IMR-90 (cell line): ENCODE data around the gene EPGN. TPM values are rescaled to one million over a fixed set of nuclear protein-coding genes. Genes with fewer than 3 reads are reported as not detected.

Experiments
- ATAC-seq: fragments of 200-7000 bp; cut with Tn5 transposase; 2 replicates; pipeline ENCODE4 v1.9.1; 2020; ENCODE audit warnings: low read depth, mild to moderate bottlenecking, moderate library complexity
- BruUV-seq: library from RNA; stranded (reverse); fragments of 400-500 nt; replicated peaks from 2 replicates; lab custom pipeline; 2021; lab: Mats Ljungman, UMichigan
- CTCF ChIA-PET: fragments of 300-600 bp; formaldehyde crosslinking; extraction: SDS; loops from one replicate; lab custom pipeline; 2021; ENCODE audit warnings: antibody characterized with exemption; lab: Yijun Ruan, JAX
- POLR2A ChIA-PET: fragments of 300-600 bp; sonication (Branson Sonifier 250); formaldehyde crosslinking; loops from one replicate; lab custom pipeline; 2022; ENCODE audit warnings: antibody characterized with exemption; ENCODE audit not compliant: unreplicated experiment; lab: Charles Lee
- DNase-seq: peaks from one replicate; pipeline ENCODE4 v3.0.0; 2013
- H2AFZ ChIP-seq: replicated peaks from 2 replicates; pipeline ENCODE3; 2013; ENCODE audit warnings: low read length, mild to moderate bottlenecking; ENCODE audit not compliant: poor library complexity
- H2AK5ac ChIP-seq: 2 replicates; pipeline ENCODE4 v1.6.1; 2013; ENCODE audit warnings: low read depth, low read length, inconsistent platforms
- H2AK9ac ChIP-seq: replicated peaks from 2 replicates; pipeline ENCODE3; 2013; ENCODE audit warnings: mild to moderate bottlenecking, low read depth, low read length, moderate library complexity; ENCODE audit not compliant: poor library complexity
- H2BK120ac ChIP-seq: 2 replicates; pipeline ENCODE4 v1.6.1; 2013; ENCODE audit warnings: low read depth, low read length, inconsistent platforms
- H2BK15ac ChIP-seq: 3 replicates; pipeline ENCODE4 v1.6.1; 2013; ENCODE audit warnings: low read depth, low read length, inconsistent platforms
- H2BK20ac ChIP-seq: 2 replicates; pipeline ENCODE4 v1.6.1; 2013; ENCODE audit warnings: low read depth, mild to moderate bottlenecking, inconsistent platforms, low read length, moderate library complexity
- H2BK5ac ChIP-seq: 2 replicates; pipeline ENCODE4 v1.6.1; 2013; ENCODE audit warnings: mild to moderate bottlenecking, low read depth, low read length, inconsistent platforms; ENCODE audit not compliant: poor library complexity, severe bottlenecking
- H3K14ac ChIP-seq: replicated peaks from 2 replicates; pipeline ENCODE4 v1.6.1; 2013; ENCODE audit warnings: low read depth, low read length, inconsistent platforms
- H3K18ac ChIP-seq: 2 replicates; pipeline ENCODE4 v1.6.1; 2013; ENCODE audit warnings: low read depth, low read length, control low read depth
- H3K23ac ChIP-seq: 2 replicates; pipeline ENCODE4 v1.6.1; 2013; ENCODE audit warnings: low read depth, low read length, inconsistent platforms
- H3K27ac ChIP-seq: 2 replicates; pipeline ENCODE4 v1.5.1; 2013; ENCODE audit warnings: mild to moderate bottlenecking, control low read depth, low read length; ENCODE audit not compliant: insufficient read depth
- H3K27me3 ChIP-seq: 2 replicates; pipeline ENCODE4 v1.6.1; 2013; ENCODE audit warnings: low read length; ENCODE audit not compliant: control insufficient read depth, insufficient read depth
- H3K36me3 ChIP-seq: 2 replicates; pipeline ENCODE4 v1.6.1; 2013; ENCODE audit warnings: low read length, mixed read lengths; ENCODE audit not compliant: control insufficient read depth, insufficient read depth
- H3K4ac ChIP-seq: 2 replicates; pipeline ENCODE4 v1.6.1; 2013; ENCODE audit warnings: low read depth, low read length, inconsistent platforms
- H3K4me1 ChIP-seq: 2 replicates; pipeline ENCODE4 v1.6.1; 2013; ENCODE audit warnings: low read length, mixed read lengths; ENCODE audit not compliant: control insufficient read depth, insufficient read depth
- H3K4me2 ChIP-seq: 2 replicates; pipeline ENCODE4 v1.6.1; 2013; ENCODE audit warnings: low read depth, mild to moderate bottlenecking, control low read depth, low read length, moderate library complexity
- H3K4me3 ChIP-seq: 2 replicates; pipeline ENCODE4 v1.5.1; 2013; ENCODE audit warnings: low read depth, mild to moderate bottlenecking, control low read depth, low read length, moderate library complexity; ENCODE audit not compliant: insufficient read depth
- H3K56ac ChIP-seq: 2 replicates; pipeline ENCODE4 v1.6.1; 2013; ENCODE audit warnings: low read length, inconsistent platforms; ENCODE audit not compliant: insufficient read depth; ENCODE audit errors: extremely low read depth
- H3K79me1 ChIP-seq, 2 experiments: 2 replicates each; pipeline ENCODE4 v1.6.1; 2013; ENCODE audit warnings: low read length in 2 of 2, inconsistent platforms in 1 of 2, low read depth in 1 of 2
- H3K9ac ChIP-seq: 2 replicates; pipeline ENCODE4 v1.6.1; 2013; ENCODE audit warnings: low read depth, low read length, control low read depth
- H3K9me1 ChIP-seq: 2 replicates; pipeline ENCODE4 v1.6.1; 2013; ENCODE audit warnings: low read length, inconsistent platforms; ENCODE audit not compliant: insufficient read depth
- H3K9me3 ChIP-seq: 2 replicates; pipeline ENCODE4 v1.6.1; 2013; ENCODE audit warnings: low read length; ENCODE audit not compliant: control insufficient read depth, insufficient read depth
- H4K20me1 ChIP-seq: 2 replicates; pipeline ENCODE4 v1.6.1; 2013; ENCODE audit warnings: low read length, inconsistent platforms; ENCODE audit not compliant: insufficient read depth
- H4K5ac ChIP-seq: 2 replicates; pipeline ENCODE4 v1.6.1; 2013; ENCODE audit warnings: mild to moderate bottlenecking, low read depth, low read length, control low read depth
- H4K8ac ChIP-seq, 2 experiments: 2 replicates each; pipeline ENCODE4 v1.6.1; 2013; ENCODE audit warnings: low read depth in 2 of 2, low read length in 2 of 2, control low read depth in 1 of 2, inconsistent platforms in 1 of 2
- H4K91ac ChIP-seq: 2 replicates; pipeline ENCODE4 v1.6.1; 2013; ENCODE audit warnings: low read depth, low read length, inconsistent platforms; ENCODE audit not compliant: insufficient read depth
- CHD1 ChIP-seq: IDR thresholded peaks from 2 replicates; pipeline ENCODE4 v1.6.1; 2012; ENCODE audit warnings: low read depth, low read length, improper control_type of control experiment
- RAD21 ChIP-seq: IDR thresholded peaks from 2 replicates; pipeline ENCODE4 v1.6.1; 2012; ENCODE audit warnings: low read length, improper control_type of control experiment
- RCOR1 ChIP-seq: IDR thresholded peaks from 2 replicates; pipeline ENCODE4 v1.6.1; 2012; ENCODE audit warnings: mild to moderate bottlenecking, low read length, improper control_type of control experiment; ENCODE audit not compliant: insufficient replicate concordance
- SMC3 ChIP-seq: fragments of 150-350 bp; IDR thresholded peaks from 2 replicates; pipeline ENCODE4 v1.6.1; 2016; ENCODE audit warnings: low read depth, mild to moderate bottlenecking, antibody characterized with exemption, low read length, moderate library complexity
- WGBS, 2 experiments: methylation state at CpG; one replicate each; pipeline versions ENCODE4 v1.1.5 to v1.1.7; 2013; ENCODE audit warnings: missing lambda C conversion rate in 2 of 2; ENCODE audit not compliant: insufficient read length in 1 of 2; ENCODE audit errors: extremely low coverage in 2 of 2; 5-methylcytosine and 5-hydroxymethylcytosine counted together
- dilution Hi-C: fragments of 300-500 bp; cut with HindIII; formaldehyde crosslinking; loops from one replicate; pipeline ENCODE4 v1.14.3; 2018; ENCODE audit warnings: low sequenced_read_pairs; ENCODE audit not compliant: unreplicated experiment
- in situ Hi-C: fragments of 300-500 bp; cut with MboI; formaldehyde crosslinking; loops from 3 replicates; pipeline ENCODE4 v1.14.3; 2019; ENCODE audit warnings: low sequenced_read_pairs, inconsistent platforms, mixed read lengths
- intact Hi-C: fragments of 100-400 bp; cut with micrococcal nuclease; formaldehyde crosslinking; loops from 2 replicates; pipeline ENCODE4 v1.10.0; 2022
- polyA plus RNA-seq, 3 experiments: library from polyadenylated mRNA; depleted of rRNA; stranded (reverse); fragments of >200 nt; gene quantifications; 2 replicates each; pipeline ENCODE4 v1.2.3, GENCODE V29; 2012; ENCODE audit warnings: low replicate concordance in 1 of 3
- total RNA-seq: library from RNA; depleted of rRNA; stranded (reverse); fragments of >200 nt; gene quantifications from 2 replicates; pipeline ENCODE4 v1.2.3, GENCODE V29; 2012; rRNA removed

The EPGN gene
- total and polyA plus RNA-seq, 2 of the 4 experiments (the other 2 are of a cell fraction): 0.18 TPM; not detected in 1

DNA sequence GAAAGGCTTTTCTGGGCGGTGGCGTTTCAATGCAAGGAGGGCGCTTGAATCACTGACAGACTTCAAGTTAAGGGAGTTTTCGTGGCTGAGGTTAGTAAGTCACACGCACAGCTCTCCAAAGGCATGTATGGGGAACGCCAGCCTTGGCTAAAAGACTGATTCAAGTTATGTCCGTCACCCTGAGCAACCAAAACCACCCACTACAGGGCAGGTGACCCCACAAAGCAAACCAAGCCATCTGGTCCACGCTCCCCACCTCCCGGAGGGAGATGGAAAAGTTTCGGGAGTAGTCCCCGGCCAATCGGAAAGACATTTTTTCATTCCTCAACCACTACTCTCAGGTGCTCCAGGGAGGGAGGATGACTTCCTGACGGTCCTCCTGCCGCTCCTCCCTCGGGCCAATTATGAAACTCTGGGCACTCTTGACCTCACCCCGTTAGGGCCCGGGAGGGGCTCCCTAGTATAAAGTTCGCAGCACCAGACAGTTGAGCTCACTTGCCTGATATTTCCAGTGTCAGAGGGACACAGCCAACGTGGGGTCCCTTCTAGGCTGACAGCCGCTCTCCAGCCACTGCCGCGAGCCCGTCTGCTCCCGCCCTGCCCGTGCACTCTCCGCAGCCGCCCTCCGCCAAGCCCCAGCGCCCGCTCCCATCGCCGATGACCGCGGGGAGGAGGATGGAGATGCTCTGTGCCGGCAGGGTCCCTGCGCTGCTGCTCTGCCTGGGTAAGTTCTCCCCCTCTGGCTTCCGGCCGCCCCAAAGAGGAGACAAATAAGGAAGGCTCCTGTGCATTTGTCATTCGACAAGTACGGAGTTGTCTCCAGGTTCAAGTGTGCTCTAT lies 56.6 kb downstream of the EPGN start, which contains the start of gene EREG (continued):
- TF ChIP-seq RAD21 (no peak), SMC3 (no peak), CHD1 (no peak)

DNA sequence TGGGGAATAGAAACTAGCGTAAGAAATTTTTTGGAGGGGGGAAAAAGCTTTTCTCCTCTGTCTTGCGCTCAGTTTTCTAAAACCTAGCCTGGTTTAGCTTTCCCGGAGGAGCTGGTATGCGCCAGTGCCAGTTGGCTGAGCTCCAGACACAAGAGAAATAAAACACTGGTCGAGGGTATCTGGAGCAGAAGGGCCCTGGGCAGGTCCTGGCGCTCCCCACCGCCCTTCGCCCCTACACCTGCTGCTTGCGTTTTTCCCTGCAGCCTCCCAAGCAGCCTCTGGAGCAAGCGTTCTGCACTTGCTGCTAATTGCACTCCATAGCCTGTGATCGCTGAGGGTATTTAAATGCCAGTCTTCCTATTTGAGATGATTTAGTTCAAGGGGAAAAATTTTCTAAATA lies 57.5 kb downstream of the EPGN start:
- Histone ChIP-seq H3K4me3 (peak overlapping the region; percentile 5; the same call in 1 of the 2 replicates), H3K9me1 (no peaks in the 10 kb centered on the region), H2BK5ac (no peak overlapping the region), H3K18ac (no peak overlapping the region), H3K14ac (no peak overlapping the region), H4K8ac (no peak overlapping the region), H3K36me3 (no peaks in the 10 kb centered on the region; the same call in 1 of the 2 replicates), H3K79me1 (no peaks in the 10 kb centered on the region), H3K23ac (no peak overlapping the region), H2AK5ac (no peak overlapping the region), H3K9ac (no peak overlapping the region), H2AK9ac (peak overlapping the region; percentile 56), H2AFZ (peak overlapping the region; percentile 65), H4K20me1 (no peaks in the 10 kb centered on the region), H2BK20ac (no peak overlapping the region), H3K4ac (no peak overlapping the region), H3K4me1 (no peaks in the 10 kb centered on the region), H3K4me2 (peak overlapping the region; percentile 14; the same call in 1 of the 2 replicates), H3K56ac (no peak overlapping the region), H3K27me3 (no peaks in the 10 kb centered on the region; the same call in 1 of the 2 replicates), H4K91ac (no peak overlapping the region), H2BK120ac (no peak overlapping the region), H2BK15ac (no peak overlapping the region), H3K9me3 (no peaks in the 10 kb centered on the region), H4K5ac (no peak overlapping the region), H3K27ac (no peak overlapping the region)
- WGBS, 2 experiments: 17% methylated on average over 1 of the region's 11 CpGs; no CpG with 5 or more reads in 1 of the 2 experiments
- no peak for TF ChIP-seq RCOR1
- no TSS peak for BruUV-seq
- DNase-seq (no peak), ATAC-seq (no peak)
- ChIA-PET CTCF (no interaction called here), POLR2A (interaction anchor here (0.5 kb wide), 1 partner anchor 74 kb away, joined by 4 read pairs; no protein-coding TSS in a partner anchor)
- dilution Hi-C loops: no loop called here
- intact Hi-C loops: no loop called here
- in situ Hi-C loops: no loop called here

Other genes starting within 250 kb of the EPGN start
- gene CXCL2, start 209.3 kb upstream of the EPGN start, total RNA-seq: 0.18 and 0.28 TPM in 2 replicates
- 0.99 and 3.7 TPM in 2 replicates for gene CXCL2, start 209.3 kb upstream of the EPGN start, polyA plus RNA-seq (2012; rRNA removed)
- gene MTHFD2L, start 150.4 kb upstream of the EPGN start, total RNA-seq: 4.3 and 9.2 TPM in 2 replicates
- 1.5 and 2.8 TPM in 2 replicates for gene MTHFD2L, start 150.4 kb upstream of the EPGN start, polyA plus RNA-seq (2012; rRNA removed)
- gene EREG, start 56.7 kb downstream of the EPGN start, total RNA-seq: 0.36 and 1.1 TPM in 2 replicates
- 0.14 and 0.26 TPM in 2 replicates for gene EREG, start 56.7 kb downstream of the EPGN start, polyA plus RNA-seq (2012; rRNA removed)
- gene AREG, start 136.7 kb downstream of the EPGN start, total RNA-seq: 0.18 and 0.28 TPM in 2 replicates
- 0.17 and 0.30 TPM in 2 replicates for gene AREG, start 136.7 kb downstream of the EPGN start, polyA plus RNA-seq (2012; rRNA removed)